Measurements from ENCODE around the gene SLC35D1.

Gene SLC35D1

GRCh38 chr1:67041841-67042503 lies 12.0 kb downstream of the SLC35D1 start:
- Histone ChIP-seq H3K4me2 (ENCODE audit: low read length) (no peak overlapping the region), H3K36me3 (ENCODE audit: control insufficient read depth, insufficient read depth, low read length) (no peaks in the 10 kb centered on the region)
- no peak for TF ChIP-seq CTCF (IDR thresholded peaks at IDR 0.05)

GRCh38 chr1:67040405-67040804 lies 13.5 kb downstream of the SLC35D1 start:
- Histone ChIP-seq H3K27ac (no peak overlapping the region), H3K4me3 (ENCODE audit: low read depth, low read length) (no peak overlapping the region), H3K9me3 (ENCODE audit: control insufficient read depth, low read length) (no peaks in the 10 kb centered on the region), H3K9ac (no peak overlapping the region), H3K4me1 (no peaks in the 10 kb centered on the region), H3K79me2 (no peaks in the 10 kb centered on the region), H2AFZ (no peak overlapping the region), H3K36me3 (ENCODE audit: control insufficient read depth, insufficient read depth, low read length) (no peaks in the 10 kb centered on the region), H3K27me3 (ENCODE audit: control insufficient read depth, insufficient read depth, low read length) (no peaks in the 10 kb centered on the region), H3K4me2 (ENCODE audit: low read length) (no peak overlapping the region)
- no peak for TF ChIP-seq CTCF (IDR thresholded peaks at IDR 0.05)

More at GRCh38 chr1:67041841-67042503, 12.0 kb downstream of the SLC35D1 start:
- H3K27ac ChIP-seq = no peak overlapping the region
- H2AFZ ChIP-seq = no peak overlapping the region
- no peaks in the 10 kb centered on the region for H3K27me3 ChIP-seq (ENCODE audit: control insufficient read depth, insufficient read depth, low read length)
- H3K9me3 ChIP-seq (ENCODE audit: control insufficient read depth, low read length) = no peaks in the 10 kb centered on the region
- H3K4me1 ChIP-seq = no peaks in the 10 kb centered on the region
- no peak overlapping the region for H3K9ac ChIP-seq
- H3K4me3 ChIP-seq (ENCODE audit: low read depth, low read length) = no peak overlapping the region
- H3K79me2 ChIP-seq = no peaks in the 10 kb centered on the region

GRCh38 chr1:67031859-67032247 lies 22.1 kb downstream of the SLC35D1 start:
- H3K9me3 ChIP-seq (ENCODE audit: control insufficient read depth, low read length) = no peaks in the 10 kb centered on the region
- H3K27ac ChIP-seq = no peak overlapping the region
- no peak overlapping the region for H3K9ac ChIP-seq
- H3K4me3 ChIP-seq (ENCODE audit: low read depth, low read length) = no peak overlapping the region
- H3K36me3 ChIP-seq (ENCODE audit: control insufficient read depth, insufficient read depth, low read length) = no peaks in the 10 kb centered on the region
- H3K79me2 ChIP-seq = no peaks in the 10 kb centered on the region
- no peaks in the 10 kb centered on the region for H3K4me1 ChIP-seq
- H3K27me3 ChIP-seq (ENCODE audit: control insufficient read depth, insufficient read depth, low read length) = no peaks in the 10 kb centered on the region
- no peak for TF ChIP-seq CTCF (IDR thresholded peaks at IDR 0.05)
- no peak overlapping the region for H2AFZ ChIP-seq
- H3K4me2 ChIP-seq (ENCODE audit: low read length) = no peak overlapping the region

- Histone ChIP-seq H3K9me3 (ENCODE audit: control insufficient read depth, low read length) (no peaks in the 10 kb centered on the region), H3K36me3 (ENCODE audit: control insufficient read depth, insufficient read depth, low read length) (no peaks in the 10 kb centered on the region), H3K4me1 (no peaks in the 10 kb centered on the region), H2AFZ (no peak overlapping the region), H3K79me2 (no peaks in the 10 kb centered on the region), H3K9ac (no peak overlapping the region), H3K4me2 (ENCODE audit: low read length) (no peak overlapping the region), H3K4me3 (ENCODE audit: low read depth, low read length) (no peak overlapping the region), H3K27ac (no peak overlapping the region), H3K27me3 (ENCODE audit: control insufficient read depth, insufficient read depth, low read length) (no peaks in the 10 kb centered on the region)
- no peak for TF ChIP-seq CTCF (IDR thresholded peaks at IDR 0.05)
These were observed 22.7 kb downstream of the SLC35D1 start for GRCh38 chr1:67031121-67031858.
